ENCODE data around the gene OXSM.

GRCh38 chr3:25821746-25822573 is 32.1 kb downstream of the OXSM start:
- TF ChIP-seq CTCF (IDR thresholded peaks at IDR 0.05), result no peak
- no peak for TF ChIP-seq POLR2AphosphoS5 (IDR thresholded peaks at IDR 0.05; ENCODE audit: insufficient read depth in 1 of 2, low read depth in 1 of 2)
- no peak for TF ChIP-seq POLR2A (IDR thresholded peaks at IDR 0.05)

Data from vagina (tissue), 2 donors.